PFSK-1 (cell line): ENCODE data around the gene EXD3.

ENCODE experiments used
- POLR2AphosphoS5 ChIP-seq: IDR thresholded peaks from 2 replicates; pipeline ENCODE4 v1.6.1; 2012; ENCODE audit warnings: low read depth, mild to moderate bottlenecking, control low read depth, low read length, moderate library complexity
- SIN3A ChIP-seq: IDR thresholded peaks from 2 replicates; pipeline ENCODE4 v1.6.1; 2012; ENCODE audit warnings: mild to moderate bottlenecking, low read length, moderate library complexity, borderline replicate concordance; ENCODE audit not compliant: insufficient read depth
- TAF1 ChIP-seq: IDR thresholded peaks from 2 replicates; pipeline ENCODE4 v1.6.1; 2012; ENCODE audit warnings: low read length, control low read depth, borderline replicate concordance; ENCODE audit not compliant: insufficient read depth

GRCh38 chr9:137305060-137305797 lies 117.7 kb downstream of the EXD3 start:
- TF ChIP-seq POLR2AphosphoS5 (no peak; the same call in 1 of the 2 replicates), TAF1 (peak; percentile 17; the same call in 1 of the 2 replicates), SIN3A (no peak)
